Left hindlimb (tissue), 1 donor: ENCODE data around the gene PCNA.
"Not testable (repeated sequence)": the region's sequence is repeated elsewhere in the genome, so short reads cannot be mapped to it uniquely, and the experiment has no call there.

Source experiments
- DNase-seq: peaks from one replicate; pipeline ENCODE4 v3.0.0-alpha.2; 2018

Gene PCNA

GRCh38 chr20:5095931-5096330 is 23.8 kb downstream of the PCNA start:
- DNase-seq = no peak

GRCh38 chr20:5095454-5095853 is 24.3 kb downstream of the PCNA start:
- DNase-seq = no peak

- no peak for DNase-seq
Observed at GRCh38 chr20:5092765-5093339, 26.9 kb downstream of the PCNA start.

GRCh38 chr20:5091902-5092301 is 27.9 kb downstream of the PCNA start:
- DNase-seq = no peak

- no peak for DNase-seq
Observed at GRCh38 chr20:5090191-5090590, 29.6 kb downstream of the PCNA start.

GRCh38 chr20:5088688-5089087 is 31.1 kb downstream of the PCNA start:
- no peak for DNase-seq

GRCh38 chr20:5085380-5085779 is 34.4 kb downstream of the PCNA start:
- DNase-seq = no peak

GRCh38 chr20:5080384-5080877 is 39.3 kb downstream of the PCNA start:
- DNase-seq = no peak

- DNase-seq = no peak
Observed at GRCh38 chr20:5078399-5078958, 41.3 kb downstream of the PCNA start.

GRCh38 chr20:5077761-5078387 is 41.9 kb downstream of the PCNA start:
- DNase-seq = no peak

GRCh38 chr20:5076913-5077312 is 42.8 kb downstream of the PCNA start:
- DNase-seq = not testable (repeated sequence)

GRCh38 chr20:5074232-5074674 is 45.5 kb downstream of the PCNA start:
- DNase-seq = no peak

- DNase-seq = no peak
Observed at GRCh38 chr20:5073660-5074231, 46.0 kb downstream of the PCNA start.

- DNase-seq = peak; percentile 80
Observed at GRCh38 chr20:5072756-5073659, 46.8 kb downstream of the PCNA start.

- not testable (repeated sequence) for DNase-seq
Observed at GRCh38 chr20:5071942-5072341, 47.8 kb downstream of the PCNA start.

- no peak for DNase-seq
Observed at GRCh38 chr20:5070570-5070969, 49.2 kb downstream of the PCNA start.

- no peak for DNase-seq
Observed at GRCh38 chr20:5070081-5070480, 49.7 kb downstream of the PCNA start.

GRCh38 chr20:5069141-5069806 is 50.5 kb downstream of the PCNA start:
- DNase-seq = no peak

GRCh38 chr20:5067877-5068645 is 51.7 kb downstream of the PCNA start:
- DNase-seq = no peak

GRCh38 chr20:5065879-5066383 is 53.8 kb downstream of the PCNA start:
- DNase-seq = no peak

GRCh38 chr20:5065166-5065878 is 54.4 kb downstream of the PCNA start:
- no peak for DNase-seq
